Stomach (tissue), 9 donors: Measurements from ENCODE around the gene SHISA6. TPM values are rescaled to one million over a fixed set of nuclear protein-coding genes. Genes with fewer than 3 reads are reported as not detected.
A peak's percentile ranks its signal among the peaks of the same experiment; 100 is the strongest.

ENCODE experiments used
- DNase-seq, 2 donors: peaks; one replicate each; pipeline versions ENCODE4 v3.0.0 to v3.0.0-alpha.2; 2013 to 2019
- H3K27ac ChIP-seq, 5 donors: fragments of 200-600 bp in 4 of 5; sonication (generic) in 4 of 5; one replicate each; pipeline ENCODE4 v1.5.1; 2013 to 2019; ENCODE audit warnings: mild to moderate bottlenecking in 1 of 5, moderate library complexity in 1 of 5
- H3K27me3 ChIP-seq, 3 donors: fragments of 200-600 bp; sonication (generic); one replicate each; pipeline ENCODE4 v1.5.1; 2017 to 2019; ENCODE audit warnings: mixed run types in 1 of 3
- H3K36me3 ChIP-seq, 4 donors: fragments of 200-600 bp; sonication (generic); 1 replicate in 3 of 4; 2 replicates in 1 of 4; pipeline ENCODE4 v1.5.1; 2016 to 2019
- H3K4me1 ChIP-seq, 4 donors: fragments of 200-600 bp; sonication (generic); one replicate each; pipeline ENCODE4 v1.5.1; 2016 to 2019
- H3K4me3 ChIP-seq, 4 donors: fragments of 200-600 bp; sonication (generic) in 3 of 4; one replicate each; pipeline ENCODE4 v1.5.1; 2016 to 2019; ENCODE audit warnings: mild to moderate bottlenecking in 1 of 4
- H3K9me3 ChIP-seq, 4 donors: fragments of 200-600 bp; sonication (generic); one replicate each; pipeline ENCODE4 v1.5.1; 2016 to 2019
- EP300 ChIP-seq: sonication (generic); formaldehyde crosslinking; IDR thresholded peaks from one replicate; pipeline ENCODE4 v1.6.1; 2017; ENCODE audit warnings: antibody characterized with exemption
- POLR2A ChIP-seq, 4 donors: fragments of 450-650 bp; IDR thresholded peaks; one replicate each; pipeline ENCODE4 v1.6.1; 2016; ENCODE audit warnings: antibody characterized with exemption in 4 of 4, control low read depth in 2 of 4, mild to moderate bottlenecking in 1 of 4, moderate library complexity in 1 of 4
- POLR2AphosphoS5 ChIP-seq, 3 donors: sonication (generic); formaldehyde crosslinking; IDR thresholded peaks; one replicate each; pipeline ENCODE4 v1.6.1; 2016; ENCODE audit warnings: antibody characterized with exemption in 3 of 3
- WGBS, 5 donors: extraction: QIAGEN DNeasy Blood & Tissue Kit in 3 of 5; methylation state at CpG; one replicate each; pipeline versions ENCODE4 v1.1.5 to v1.1.7; 2013 to 2018; 5-methylcytosine and 5-hydroxymethylcytosine counted together
- intact Hi-C: fragments of 100-400 bp; cut with DNase I; formaldehyde crosslinking; loops from one replicate; pipeline ENCODE4 v1.15.1; 2023; ENCODE audit warnings: low total_unique reads
- polyA plus RNA-seq, 3 donors: library from polyadenylated mRNA; stranded (reverse); fragments of 200-250 nt; gene quantifications; one replicate each; pipeline ENCODE4 v1.2.3, GENCODE V29; 2013
- total RNA-seq, 5 donors: library from RNA; depleted of rRNA; stranded (reverse); fragments of >200 nt; gene quantifications; one replicate each; pipeline versions ENCODE4 v1.1.0 to v1.2.3, GENCODE V29; 2014 to 2016
- TF ChIP-seq, protein P1 (sequence below), 7 experiments: fragments of 450-650 bp in 4 of 7; fragments of 200-600 bp in 3 of 7; sonication (generic) in 3 of 7; IDR thresholded peaks; one replicate each; pipeline ENCODE4 v1.5.1; 2016 to 2019; ENCODE audit warnings: antibody characterized with exemption in 7 of 7, control low read depth in 2 of 7, mild to moderate bottlenecking in 1 of 7
- donor health status: healthy with polysubstance abuse.
- donor health status: Bipolar disorder and iron deficiency.
- donor health status: healthy.

SHISA6 gene
- total and polyA plus RNA-seq, 8 donors: 0.15 to 3.6 (median 1.3) TPM; not detected in 1

DNA sequence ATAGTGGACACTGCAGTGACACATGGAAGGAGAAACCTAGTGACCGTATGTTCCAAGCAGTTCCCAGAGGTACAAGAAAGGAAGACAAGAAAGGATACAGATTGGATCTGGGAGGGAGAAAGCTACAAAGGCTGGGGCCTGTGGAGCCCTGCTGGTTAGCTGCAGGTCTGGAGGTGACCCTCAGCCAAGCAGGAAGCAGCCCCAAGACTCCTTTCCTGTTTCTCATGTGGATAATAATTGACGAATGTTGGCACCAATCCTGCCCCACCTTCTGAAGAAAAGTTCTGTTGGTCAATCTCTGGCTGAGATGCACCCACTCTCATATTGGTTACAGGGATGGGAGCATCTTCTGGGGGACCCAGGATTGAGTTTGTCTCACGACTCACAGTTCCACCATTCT lies 99.8 kb downstream of the SHISA6 start:
- peak overlapping the region in 1 of 5 donors; percentile 60 for H3K27ac ChIP-seq
- peak; percentile 7 to 56 for DNase-seq
- intact Hi-C loops: no loop called here
- H3K36me3 ChIP-seq: no peaks in the 10 kb centered on the region
- H3K4me3 ChIP-seq: no peak overlapping the region
- H3K4me1 ChIP-seq: peaks cover 0 to 6% (median 0%) of the 10 kb centered on the region in 4 donors
- TF ChIP-seq EP300: no peak
- no peak for TF ChIP-seq POLR2A (IDR thresholded peaks at IDR 0.05)
- TF ChIP-seq POLR2AphosphoS5 (IDR thresholded peaks at IDR 0.05): no peak
- TF ChIP-seq, protein P1, sequence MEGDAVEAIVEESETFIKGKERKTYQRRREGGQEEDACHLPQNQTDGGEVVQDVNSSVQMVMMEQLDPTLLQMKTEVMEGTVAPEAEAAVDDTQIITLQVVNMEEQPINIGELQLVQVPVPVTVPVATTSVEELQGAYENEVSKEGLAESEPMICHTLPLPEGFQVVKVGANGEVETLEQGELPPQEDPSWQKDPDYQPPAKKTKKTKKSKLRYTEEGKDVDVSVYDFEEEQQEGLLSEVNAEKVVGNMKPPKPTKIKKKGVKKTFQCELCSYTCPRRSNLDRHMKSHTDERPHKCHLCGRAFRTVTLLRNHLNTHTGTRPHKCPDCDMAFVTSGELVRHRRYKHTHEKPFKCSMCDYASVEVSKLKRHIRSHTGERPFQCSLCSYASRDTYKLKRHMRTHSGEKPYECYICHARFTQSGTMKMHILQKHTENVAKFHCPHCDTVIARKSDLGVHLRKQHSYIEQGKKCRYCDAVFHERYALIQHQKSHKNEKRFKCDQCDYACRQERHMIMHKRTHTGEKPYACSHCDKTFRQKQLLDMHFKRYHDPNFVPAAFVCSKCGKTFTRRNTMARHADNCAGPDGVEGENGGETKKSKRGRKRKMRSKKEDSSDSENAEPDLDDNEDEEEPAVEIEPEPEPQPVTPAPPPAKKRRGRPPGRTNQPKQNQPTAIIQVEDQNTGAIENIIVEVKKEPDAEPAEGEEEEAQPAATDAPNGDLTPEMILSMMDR (IDR thresholded peaks at IDR 0.05): no peak
- H3K27me3 ChIP-seq: peaks cover 0 to 4% (median 0%) of the 10 kb centered on the region in 3 donors
- WGBS, 5 donors: 39 to 74% (median 59%) methylated on average over 3 of the region's 3 CpGs
- no peaks in the 10 kb centered on the region for H3K9me3 ChIP-seq

DNA sequence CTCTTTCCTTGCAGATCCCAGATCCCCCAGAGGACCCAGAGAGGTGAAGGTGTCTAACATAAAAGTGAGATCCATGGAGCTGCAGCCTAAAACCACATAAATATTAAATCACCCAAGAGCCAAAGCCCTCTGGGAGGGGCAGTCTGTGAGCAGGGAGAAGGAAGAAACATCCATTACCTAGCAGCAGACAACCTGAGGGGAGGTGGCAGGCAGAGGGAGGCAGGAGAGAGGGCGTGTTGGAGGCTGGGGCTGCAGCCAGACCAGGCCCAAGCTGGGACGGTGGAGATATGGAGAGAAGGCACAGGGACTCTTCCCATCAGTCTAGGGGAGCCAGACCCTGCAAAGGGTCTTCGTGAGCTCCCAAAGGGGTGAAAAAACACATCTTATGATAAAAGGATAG lies 101.1 kb downstream of the SHISA6 start:
- no peaks in the 10 kb centered on the region for H3K9me3 ChIP-seq
- WGBS, 5 donors: 54 to 68% (median 60%) methylated on average over 3 of the region's 3 CpGs
- H3K36me3 ChIP-seq: no peaks in the 10 kb centered on the region
- no peak overlapping the region for H3K27ac ChIP-seq
- H3K27me3 ChIP-seq: no peaks in the 10 kb centered on the region
- intact Hi-C loops: no loop called here
- no peak for DNase-seq
- TF ChIP-seq EP300 (no peak), POLR2A (IDR thresholded peaks at IDR 0.05) (no peak), POLR2AphosphoS5 (IDR thresholded peaks at IDR 0.05) (no peak)
- TF ChIP-seq, protein P1 (IDR thresholded peaks at IDR 0.05): no peak
- H3K4me3 ChIP-seq: no peak overlapping the region
- H3K4me1 ChIP-seq: peaks cover 0 to 6% (median 0%) of the 10 kb centered on the region in 4 donors

DNA sequence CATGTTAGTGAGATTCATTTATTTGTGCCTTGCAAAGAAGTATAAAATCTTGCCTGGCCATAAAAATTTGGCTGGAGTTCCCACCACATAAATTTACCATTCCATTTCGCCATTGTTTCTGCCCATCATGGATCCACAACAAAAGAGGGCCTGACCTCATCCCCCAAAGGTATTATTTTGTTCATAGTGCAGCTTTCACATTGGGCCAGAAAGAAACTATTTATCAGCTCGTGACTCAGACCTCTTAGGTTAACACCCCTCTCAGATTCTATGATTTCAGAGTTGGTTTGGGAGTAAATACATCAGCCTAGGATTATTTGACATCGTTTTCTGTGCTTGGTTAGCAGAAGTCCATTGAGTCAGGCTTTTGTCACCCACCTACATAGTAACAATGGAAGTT lies 108.1 kb downstream of the SHISA6 start:
- Histone ChIP-seq H3K4me3 (no peak overlapping the region), H3K27ac (no peak overlapping the region), H3K36me3 (no peaks in the 10 kb centered on the region), H3K9me3 (no peaks in the 10 kb centered on the region), H3K27me3 (no peaks in the 10 kb centered on the region), H3K4me1 (no peaks in the 10 kb centered on the region)
- TF ChIP-seq EP300: no peak
- TF ChIP-seq, protein P1 (IDR thresholded peaks at IDR 0.05): no peak
- TF ChIP-seq POLR2A (IDR thresholded peaks at IDR 0.05): no peak
- no peak for TF ChIP-seq POLR2AphosphoS5 (IDR thresholded peaks at IDR 0.05)
- no peak for DNase-seq
- intact Hi-C loops: no loop called here
- WGBS, 5 donors: 56 to 66% (median 64%) methylated on average over 3 of the region's 3 CpGs

DNA sequence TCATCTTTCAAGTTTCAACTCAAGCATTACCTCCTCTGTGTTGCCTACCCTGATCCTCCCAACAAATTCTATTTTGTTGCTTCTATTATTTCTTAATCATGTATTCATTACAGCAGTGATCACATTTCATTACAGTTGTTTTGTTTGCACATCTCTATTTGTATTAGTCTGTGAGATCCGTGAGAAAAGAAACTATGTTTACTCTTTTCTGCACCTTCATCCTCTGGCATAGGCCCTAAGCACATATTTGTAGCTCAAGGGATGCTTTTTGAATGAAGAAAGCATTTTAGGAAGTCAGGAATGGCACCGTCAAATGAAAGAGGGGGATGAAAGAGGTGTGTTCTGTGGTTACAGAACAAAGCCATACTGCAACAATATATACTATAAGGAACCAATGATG lies 110.5 kb downstream of the SHISA6 start:
- intact Hi-C loops: no loop called here
- no peaks in the 10 kb centered on the region for H3K27me3 ChIP-seq
- 51 to 56% (median 54%) methylated on average over 2 of the region's 2 CpGs for WGBS, 5 donors
- no peak for TF ChIP-seq EP300
- no peak for TF ChIP-seq POLR2AphosphoS5 (IDR thresholded peaks at IDR 0.05)
- TF ChIP-seq, protein P1 (IDR thresholded peaks at IDR 0.05): no peak
- no peak for TF ChIP-seq POLR2A (IDR thresholded peaks at IDR 0.05)
- no peak for DNase-seq
- no peaks in the 10 kb centered on the region for H3K9me3 ChIP-seq
- no peaks in the 10 kb centered on the region for H3K4me1 ChIP-seq
- H3K4me3 ChIP-seq: no peak overlapping the region
- H3K36me3 ChIP-seq: no peaks in the 10 kb centered on the region
- no peak overlapping the region for H3K27ac ChIP-seq
